ENCODE data around the gene KCNK6.
A peak's percentile ranks its signal among the peaks of the same experiment; 100 is the strongest.

KCNK6 gene

DNA sequence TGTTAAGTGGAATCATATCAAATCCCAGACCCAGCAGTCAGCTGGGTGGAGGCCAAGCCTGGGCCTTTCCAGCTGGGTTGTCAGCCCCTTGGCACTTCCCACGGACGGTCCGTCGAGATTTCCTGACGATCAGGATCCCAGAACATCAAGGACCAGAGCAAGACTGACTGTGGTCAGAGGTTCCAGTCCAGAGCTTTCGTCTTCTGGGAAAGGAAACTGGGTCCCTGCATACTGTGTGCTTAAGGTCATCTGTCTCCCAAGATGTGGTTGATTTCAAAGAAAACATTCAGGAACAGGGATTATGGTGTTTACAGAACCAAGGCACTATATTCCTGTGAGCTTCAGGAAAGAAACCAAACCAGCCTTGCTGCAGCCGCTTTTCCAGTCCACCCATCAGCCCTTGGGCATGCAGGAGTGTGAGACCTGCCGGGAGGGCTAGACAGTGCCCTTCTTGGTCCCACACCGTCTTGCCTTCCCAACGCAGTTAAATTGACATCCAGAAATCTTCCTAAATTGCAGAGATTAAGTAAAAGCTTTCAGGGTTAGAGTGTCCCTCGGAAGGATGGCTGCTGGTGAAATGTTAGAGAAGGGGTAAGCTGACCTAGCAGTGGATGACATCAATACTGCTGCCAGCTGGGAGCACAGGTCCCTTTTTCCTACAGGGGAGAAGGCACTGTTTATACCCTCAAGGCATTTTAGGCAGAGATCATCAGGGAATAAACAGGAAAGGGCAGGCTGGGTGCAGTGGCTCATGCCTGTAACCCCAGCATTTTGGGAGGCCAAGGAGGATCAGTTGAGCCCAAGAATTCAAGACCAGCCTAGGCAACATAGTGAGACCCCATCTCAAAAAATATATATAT, 20.6 kb upstream of the KCNK6 start:
- FAIRE-seq = no peak

DNA sequence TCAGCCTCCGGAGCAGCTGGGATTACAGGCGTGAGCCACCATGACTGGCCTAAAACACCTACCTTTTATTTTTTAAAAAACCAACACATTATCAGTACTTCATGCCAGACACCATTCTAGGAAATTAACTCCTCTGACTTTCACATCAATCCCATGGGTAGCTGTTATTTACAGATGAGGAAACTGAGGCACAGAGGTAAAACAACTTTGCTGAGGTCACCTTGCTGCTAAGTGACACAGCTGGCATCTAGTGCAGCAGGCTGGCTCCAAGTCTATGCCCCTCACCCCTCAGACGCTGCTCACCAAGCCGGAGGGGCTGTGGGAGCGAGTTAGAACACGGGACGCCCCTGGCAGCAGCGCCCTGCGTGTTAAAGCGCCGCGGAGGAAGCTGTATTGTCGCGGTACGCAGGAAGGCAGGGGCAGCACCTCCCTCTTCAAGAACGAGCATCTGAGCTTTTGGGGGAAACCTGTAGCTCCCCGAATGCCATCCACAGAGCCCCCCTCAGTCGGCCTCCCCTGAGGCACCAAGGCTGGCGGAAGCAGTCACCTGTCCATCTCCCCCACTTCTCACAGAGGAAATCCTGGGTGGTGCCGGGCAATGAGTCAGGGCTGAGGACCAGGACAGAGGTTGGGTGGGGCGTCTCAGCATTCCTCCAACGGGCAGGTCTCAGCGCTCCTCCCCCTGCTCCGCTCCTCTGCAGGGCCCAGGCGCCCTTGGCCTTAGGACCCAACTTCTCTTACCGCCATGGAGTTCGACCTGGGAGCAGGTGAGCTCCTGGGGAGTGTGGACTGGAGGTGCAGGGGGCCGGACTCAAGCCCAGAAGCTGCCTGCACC, 15.9 kb upstream of the KCNK6 start, which contains the start of gene C19orf33:
Gene C19orf33 (plus strand): TSS at position 735 of the 835 bp plus-strand sequence. CDS start 11 bp downstream, at position 746.
- no peak for FAIRE-seq

DNA sequence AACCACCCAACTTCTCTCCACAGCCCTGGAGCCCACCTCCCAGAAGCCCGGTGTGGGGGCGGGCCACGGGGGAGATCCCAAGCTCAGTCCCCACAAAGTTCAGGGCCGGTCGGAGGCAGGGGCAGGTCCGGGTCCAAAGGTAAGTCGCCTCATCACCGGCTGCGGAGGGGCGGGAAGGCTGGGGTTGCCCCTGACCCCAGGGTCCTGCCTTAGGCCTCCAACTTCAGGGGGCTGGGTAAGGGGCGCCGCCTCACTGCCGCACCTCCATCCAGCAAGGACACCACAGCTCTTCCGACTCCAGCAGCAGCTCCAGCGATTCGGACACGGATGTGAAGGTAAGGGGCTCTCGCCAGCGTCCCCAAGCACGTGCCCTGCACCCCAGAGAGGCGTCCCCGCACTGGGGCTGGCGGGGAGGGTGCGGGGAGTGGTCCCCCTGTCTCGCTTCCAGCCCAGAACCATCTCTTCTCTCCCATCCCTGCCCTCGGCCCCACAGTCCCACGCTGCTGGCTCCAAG, 15.2 kb upstream of the KCNK6 start:
- FAIRE-seq = no peak

DNA sequence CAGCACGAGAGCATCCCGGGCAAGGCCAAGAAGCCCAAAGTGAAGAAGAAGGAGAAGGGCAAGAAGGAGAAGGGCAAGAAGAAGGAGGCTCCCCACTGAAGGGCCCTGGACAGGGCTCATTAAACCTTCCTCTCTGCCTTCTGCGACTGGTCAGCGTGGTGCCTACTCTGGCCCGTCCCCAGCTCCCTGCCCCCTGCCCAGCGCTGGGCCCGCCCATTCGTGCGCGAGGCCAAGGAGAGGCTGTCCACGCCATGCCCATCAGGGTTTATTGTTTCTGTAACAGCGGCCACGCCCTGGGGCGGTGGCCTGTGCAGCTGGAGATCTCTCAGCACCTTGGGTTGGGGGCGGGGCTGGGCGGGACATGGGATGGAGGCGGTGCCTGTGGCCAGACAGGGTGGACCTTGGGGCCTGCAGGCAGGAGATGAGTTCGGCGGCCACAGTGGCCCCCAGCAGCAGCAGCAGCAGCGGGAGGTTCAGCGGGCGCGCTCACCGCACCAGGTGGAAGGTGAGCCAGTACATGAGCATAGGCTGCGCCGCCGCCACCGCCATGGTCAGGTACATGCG, 14.7 kb upstream of the KCNK6 start:
- FAIRE-seq = no peak

DNA sequence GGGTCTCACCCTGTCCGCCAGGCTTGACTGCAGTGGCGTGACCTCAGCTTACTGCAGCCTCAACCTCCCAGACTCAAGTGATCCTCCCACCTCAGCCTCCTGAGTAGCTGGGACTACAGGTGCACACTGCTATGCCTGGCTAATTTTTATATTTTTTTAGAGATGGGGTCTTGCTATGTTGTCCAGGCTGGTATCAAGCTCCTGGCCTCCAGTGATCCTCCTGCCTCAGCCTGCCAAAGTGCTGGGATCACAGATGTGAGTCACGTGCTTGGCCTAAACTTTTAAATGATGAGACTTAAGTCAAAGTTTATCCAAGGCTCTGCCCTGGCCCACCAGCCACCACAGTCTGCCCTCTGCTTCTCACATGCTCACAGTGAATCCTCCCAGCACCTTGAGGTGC, 13.4 kb upstream of the KCNK6 start:
- no peak for FAIRE-seq

DNA sequence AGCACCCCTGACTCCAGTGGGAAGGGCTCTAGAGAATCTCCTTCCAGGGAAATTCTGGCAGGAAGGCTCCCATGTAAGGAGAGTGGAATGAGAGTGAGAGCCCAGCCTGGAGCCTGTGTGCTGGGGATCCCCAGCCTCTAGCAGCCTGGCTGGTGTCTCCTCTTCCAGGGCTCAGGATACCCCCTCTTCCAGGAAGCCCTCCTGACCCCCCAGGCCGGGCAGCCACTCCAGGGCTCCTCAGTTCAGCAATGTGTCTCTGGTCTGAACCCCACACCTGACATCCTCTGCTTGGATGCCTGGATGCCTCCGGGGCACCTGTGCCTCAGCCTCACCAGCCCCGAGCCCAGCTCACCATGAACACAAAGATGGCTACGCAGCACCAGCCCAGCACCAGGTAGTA, 12.6 kb upstream of the KCNK6 start:
- no peak for FAIRE-seq

DNA sequence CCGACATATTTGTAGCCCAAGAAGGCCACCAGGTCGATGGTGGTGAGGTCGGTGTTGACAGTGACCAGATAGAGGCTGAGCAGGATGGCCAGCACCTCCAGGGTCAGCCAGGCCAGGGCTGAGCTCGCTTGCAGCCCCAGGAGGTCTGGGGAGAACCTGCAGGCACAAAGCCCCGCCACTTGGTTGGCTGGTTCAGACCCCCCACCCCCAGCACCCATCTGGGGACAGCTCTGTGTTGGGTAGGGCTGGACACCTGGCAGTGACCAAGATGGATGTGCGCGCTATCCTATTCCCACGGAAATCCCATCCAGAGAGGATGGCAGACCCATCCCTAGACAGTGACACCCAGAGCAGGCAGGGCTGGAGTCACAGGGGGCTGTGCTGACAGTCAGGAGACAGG, 12.0 kb upstream of the KCNK6 start:
- FAIRE-seq = no peak

DNA sequence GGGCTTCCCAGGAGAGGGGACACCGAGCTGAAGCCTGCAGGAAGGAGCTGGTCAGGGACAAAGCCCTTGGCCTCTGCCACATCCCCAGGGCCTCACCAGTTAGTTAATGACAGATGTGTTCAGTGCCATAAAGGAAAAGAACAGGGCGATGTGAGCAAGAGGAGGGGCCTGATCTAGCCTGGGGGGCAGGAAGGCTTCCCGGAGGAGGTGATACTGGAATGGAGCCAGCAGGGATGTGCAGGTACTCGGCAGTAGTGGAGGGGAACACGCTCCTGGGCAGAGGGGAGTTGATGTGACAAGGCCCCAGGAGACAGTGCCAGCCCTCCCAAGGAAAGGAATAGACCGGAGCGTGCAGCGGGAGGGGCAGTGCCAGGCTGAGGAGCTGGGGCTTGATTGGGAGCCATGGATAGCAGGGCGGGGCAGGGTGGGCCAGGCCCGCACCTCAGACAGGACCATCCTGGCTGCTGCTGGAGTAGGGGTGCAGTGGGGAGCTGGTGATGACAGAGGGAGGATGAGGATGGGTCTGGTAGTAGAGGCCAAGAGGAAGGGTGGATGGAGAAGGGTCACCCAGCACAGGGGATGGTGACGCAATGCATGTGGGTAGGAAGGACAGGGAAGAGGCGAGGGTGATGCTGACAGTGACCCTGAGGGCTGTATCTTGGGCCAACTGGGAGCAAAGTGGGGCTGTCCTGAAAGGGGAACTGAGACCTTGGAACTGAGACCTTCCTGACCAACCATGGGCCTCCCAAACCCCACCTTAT, 11.5 kb upstream of the KCNK6 start:
- no peak for FAIRE-seq

DNA sequence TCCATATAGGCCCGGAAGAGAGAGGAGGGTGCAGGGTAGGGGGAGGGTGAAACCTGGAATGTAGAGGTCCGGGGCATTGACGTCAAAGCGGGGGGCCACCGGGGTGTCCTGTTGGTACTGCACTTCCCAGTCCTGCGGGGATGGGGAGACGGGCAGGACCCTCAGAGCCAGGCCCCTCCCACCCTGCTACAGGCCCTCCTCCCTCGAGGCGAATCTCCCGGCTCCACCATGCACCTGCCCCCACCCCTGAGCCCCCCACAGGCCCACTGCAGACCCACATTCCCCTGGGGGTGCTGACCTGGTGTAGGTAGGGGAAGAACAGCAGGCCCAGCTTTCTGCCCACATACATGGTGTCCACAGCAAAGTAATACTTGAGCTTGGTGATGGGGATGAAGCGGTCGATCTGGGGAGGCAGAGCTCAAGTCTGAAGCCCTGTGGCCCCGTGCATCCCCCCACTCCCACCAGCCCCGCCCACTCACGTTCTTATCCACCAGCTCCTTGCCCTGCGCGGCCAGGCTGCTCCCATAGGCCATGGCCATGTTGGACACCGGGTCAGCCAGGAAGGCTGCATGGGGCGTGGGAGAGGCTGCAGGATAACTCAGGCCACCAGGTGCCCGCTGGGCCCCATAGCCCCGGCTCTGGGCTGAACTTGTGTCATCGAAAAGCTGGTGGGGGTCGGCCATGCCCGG, 10.6 kb upstream of the KCNK6 start:
- no peak for FAIRE-seq

DNA sequence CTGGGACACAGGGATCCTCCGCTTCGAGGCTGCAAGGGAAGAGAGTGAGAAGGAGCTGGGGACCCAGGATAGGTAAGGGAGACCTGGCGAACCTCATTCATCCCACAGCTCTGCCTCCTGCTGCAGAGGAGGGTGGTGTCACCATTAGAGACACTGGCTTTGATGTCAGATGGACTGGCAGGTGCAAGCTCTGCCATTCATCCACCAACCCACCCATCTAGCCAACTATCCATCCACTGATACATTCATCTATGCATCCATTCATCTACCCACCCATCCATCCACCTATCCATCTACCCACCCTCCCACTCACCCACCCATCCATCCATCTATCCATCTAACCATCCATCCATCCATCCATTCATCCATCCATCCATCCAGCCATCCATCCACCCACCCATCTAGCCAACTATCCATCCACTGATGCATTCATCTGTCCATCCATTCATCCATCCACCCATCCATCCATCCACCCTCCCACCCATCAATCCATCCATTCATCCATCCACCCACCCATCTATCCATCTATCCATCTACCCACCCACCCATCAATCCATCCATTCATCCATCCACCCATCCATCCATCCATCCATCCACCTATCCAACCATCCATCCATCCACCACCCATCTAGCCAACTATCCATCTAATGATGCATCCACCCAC, 9.9 kb upstream of the KCNK6 start:
- no peak for FAIRE-seq

DNA sequence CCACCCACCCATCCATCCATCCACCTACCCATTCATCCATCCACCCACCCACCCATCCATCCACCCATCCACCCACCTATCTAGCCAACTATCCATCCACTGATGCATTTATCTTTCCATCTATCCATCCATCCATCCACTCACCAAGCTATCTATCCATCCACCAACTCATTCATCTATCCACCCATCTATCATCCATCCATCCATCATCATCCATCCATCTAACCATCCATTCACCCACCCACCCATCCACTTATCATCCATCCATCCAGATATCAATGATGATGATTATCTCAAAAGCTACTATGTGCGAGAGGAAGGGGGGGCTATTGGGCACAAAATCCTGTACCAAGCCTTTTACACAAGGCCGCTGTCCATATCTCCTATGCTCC, 9.4 kb upstream of the KCNK6 start:
- FAIRE-seq = no peak

DNA sequence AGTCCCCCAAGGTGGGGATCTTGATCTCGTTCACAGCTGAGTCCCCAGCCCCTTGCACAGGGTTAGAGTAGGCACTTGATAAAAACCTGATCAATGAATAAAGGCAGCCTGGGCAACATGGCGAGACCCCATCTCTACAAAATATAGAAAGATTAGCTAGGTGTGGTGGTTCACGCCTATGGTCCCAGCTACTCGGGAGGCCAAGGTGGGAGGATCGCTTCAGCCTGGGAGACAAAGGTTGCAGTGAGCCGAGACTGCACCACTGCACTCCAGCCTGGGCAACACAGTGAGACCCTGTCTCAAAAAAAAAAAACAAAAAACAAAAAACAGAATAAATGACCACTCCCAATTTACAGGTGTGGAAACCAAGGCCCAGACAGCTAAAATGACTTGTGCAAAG, 8.7 kb upstream of the KCNK6 start:
- no peak for FAIRE-seq

DNA sequence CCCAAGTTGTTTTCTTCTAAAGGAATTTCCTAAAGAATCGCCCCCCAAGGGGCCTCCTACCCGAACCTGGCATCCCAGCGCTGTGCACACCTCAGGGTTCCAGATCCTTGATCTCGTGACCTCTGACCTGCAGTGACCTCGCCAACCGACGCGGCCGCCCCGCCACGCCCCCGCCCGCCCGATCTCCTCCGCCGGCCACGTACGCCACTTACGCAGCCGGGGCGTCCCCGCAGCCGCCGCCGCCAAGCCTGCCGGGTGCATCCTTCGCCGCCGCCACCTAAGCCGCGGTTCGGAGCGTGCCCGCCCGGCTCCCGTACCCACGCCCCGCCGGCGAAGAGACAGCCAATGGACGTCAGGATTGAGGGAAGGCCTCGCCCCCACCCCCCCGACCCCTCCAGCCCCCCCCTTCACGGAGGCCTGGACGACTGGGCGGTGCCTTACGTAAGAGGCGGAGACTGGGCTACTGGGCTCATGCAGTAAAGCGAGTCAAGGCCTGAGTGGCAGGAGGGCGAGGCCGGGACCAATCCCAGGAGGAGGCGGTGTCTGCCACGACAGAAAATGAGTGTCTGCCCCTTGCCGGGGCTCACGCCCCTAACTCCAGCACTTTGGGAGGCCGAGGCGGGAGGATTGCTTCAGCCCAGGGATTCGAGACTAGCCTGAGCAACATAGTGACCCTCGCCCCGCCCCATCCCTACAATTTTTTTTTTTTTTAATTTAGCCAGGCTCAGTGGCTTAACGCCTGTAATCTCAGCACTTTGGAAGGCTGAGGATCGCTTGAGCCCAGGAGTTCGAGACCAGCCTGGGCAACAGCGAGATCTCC, 3.8 kb upstream of the KCNK6 start, which contains the start of gene YIF1B:
Gene YIF1B (minus strand): TSS at position 291 of the 820 bp plus-strand sequence. CDS start 30 bp downstream, at position 261.
- FAIRE-seq = peak; percentile 84

DNA sequence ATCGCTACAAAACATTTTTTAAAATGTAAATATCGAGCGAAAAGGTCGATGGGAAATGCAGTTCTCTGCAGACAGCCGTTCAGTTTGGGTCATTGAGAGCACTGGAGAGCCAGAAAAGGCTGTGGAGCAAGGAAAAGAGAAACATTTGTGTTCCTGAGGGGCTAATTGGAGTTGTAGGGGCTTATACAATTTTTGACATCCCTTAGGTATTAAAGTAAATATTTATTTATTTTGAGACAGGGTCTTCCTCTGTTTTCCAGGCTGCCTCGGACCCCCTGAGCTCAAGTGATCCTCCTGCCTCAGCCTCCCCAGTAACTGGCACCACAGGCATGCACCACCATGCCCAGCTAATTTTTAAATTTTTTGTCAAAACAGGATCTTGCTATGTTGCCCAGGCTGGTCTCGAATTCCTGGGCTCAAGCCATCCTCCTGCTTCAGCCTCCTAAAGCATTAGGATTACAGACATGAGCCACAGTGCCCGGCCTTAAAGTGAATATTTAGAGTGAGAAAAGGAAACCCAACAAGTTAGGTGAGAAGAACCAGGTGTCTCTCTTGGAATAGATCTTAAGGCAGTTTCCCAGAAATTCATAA, 3.1 kb upstream of the KCNK6 start:
- no peak for FAIRE-seq

DNA sequence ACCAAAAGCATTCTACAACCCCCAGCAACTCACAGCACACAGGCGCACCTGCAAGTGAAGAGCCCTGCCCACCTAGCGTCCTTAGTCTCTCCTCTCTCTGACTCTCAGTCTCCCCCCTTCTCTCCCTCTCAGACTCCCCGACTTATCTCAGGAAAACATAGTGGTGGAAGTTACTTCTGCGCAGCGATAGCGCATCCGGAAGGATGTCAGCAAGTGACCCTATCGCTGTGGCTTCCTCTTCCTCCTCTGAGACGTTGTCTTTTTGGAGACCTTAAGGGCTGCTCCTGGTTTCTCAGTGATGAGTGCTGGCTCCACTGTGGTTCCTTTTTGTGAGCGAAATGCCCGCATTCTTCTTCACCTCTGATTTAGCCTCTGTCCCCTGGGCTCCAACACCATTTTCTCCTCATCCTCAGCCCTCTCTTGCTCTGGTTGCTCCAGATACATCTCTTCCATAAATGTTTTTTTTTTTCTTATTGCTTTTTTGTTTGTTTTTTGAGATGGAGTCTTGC, 2.5 kb upstream of the KCNK6 start:
- FAIRE-seq = no peak

DNA sequence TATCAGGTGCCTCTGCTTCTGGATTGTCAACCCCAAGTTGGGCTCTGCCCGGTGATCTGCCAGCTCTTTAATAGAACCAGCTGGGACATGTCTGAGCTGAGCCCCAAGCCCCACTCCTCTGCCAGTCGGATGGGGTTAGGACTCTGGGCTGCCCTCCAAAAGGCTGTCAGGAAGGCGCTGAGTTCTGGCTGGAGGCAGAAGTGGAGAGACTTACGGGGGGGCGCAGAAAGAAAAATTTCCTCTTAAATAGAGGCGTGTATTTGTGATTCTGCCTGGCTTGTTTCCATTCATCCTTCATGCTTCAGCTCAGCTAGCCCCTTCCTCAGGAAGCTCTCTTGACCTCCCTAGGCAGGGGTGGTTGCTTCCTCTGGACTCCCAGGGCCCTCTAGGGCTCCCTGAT, 985 bp upstream of the KCNK6 start:
- no peak for FAIRE-seq

DNA sequence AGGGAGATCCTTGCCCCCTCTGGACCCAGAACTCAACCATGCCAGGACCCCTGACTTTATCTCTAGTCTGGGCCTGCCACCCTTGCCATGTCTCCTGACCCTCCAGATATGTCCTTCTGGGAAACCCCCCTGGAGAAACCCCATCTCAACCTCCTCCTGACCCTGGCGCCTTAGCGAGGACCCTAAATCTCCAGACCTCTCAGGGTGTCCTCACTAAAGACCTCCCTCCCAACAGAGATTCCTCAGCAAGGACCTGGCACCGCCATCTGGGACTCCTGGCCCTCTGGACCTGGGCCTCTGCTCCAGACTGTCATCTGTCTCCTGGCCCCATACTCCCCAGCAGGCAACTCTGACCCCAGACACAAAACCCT, 1.3 kb downstream of the KCNK6 start:
- FAIRE-seq = no peak

DNA sequence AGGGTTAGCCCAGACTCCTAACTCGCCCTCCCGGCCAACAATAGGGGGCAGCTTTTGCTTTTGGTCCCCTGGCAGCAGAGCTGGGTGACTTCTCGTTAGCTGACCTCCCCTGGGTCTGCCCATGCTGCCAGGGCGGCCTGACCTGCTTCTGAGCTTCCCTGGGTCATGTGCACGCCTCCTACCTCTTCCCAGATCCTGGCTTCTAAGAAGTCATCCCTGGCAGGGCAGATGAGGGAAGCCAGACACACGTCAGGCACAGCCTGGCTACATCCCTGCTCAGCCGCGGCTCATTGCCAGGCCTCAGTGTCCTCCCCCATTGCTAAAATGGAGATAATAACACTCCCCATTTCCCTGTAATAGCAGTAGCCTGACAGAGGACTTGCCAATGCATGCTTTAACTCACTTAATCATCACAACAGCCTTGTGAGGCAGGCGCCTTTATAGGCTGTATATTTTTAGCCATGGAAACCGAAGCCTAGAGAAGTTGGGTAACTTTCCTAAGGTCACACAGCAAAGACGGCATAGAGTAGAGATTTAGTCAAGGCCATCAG, 2.1 kb downstream of the KCNK6 start:
- FAIRE-seq = no peak

DNA sequence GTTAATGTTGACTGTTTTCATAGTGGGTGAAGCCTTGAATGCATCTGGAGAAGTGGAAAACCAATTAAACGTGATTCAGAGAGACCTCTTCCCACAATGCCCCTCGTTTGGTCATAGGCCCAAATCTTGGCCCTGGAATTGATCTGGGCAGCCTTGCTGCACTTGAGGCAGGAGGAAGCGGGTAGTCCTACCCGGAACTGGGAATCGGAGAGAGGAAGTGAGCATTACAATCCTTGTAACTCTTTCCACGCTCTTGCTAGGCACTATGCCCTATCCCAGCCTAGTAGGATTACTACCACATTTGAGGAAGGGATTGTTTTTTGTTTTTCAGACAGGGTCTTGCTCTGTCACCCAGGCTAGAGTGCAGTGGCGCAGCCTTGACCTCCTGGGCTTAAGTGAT, 3.6 kb downstream of the KCNK6 start:
- FAIRE-seq = no peak

DNA sequence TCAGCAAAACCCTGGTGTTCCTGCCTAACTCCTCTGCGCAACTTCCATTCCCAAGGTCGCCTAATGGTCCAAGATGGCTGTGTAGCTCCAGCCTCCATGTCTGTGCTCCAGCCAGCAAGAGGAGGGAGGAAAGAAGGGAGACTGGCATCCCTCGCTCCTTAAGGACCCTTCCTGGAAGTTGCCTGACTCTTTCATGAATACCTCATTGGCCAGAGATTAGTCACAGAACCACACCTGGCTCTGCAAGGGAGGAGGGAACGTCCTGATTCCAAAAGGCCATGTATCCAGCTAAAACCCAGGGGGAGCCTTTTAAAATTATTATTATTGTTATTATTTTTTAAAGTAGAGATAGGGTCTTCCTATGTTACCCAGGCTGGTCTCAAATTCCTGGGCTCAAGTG, 4.8 kb downstream of the KCNK6 start:
- FAIRE-seq = no peak

Data from A204.1 (cell line).